ENCODE data around the gene NFIC.

DNA sequence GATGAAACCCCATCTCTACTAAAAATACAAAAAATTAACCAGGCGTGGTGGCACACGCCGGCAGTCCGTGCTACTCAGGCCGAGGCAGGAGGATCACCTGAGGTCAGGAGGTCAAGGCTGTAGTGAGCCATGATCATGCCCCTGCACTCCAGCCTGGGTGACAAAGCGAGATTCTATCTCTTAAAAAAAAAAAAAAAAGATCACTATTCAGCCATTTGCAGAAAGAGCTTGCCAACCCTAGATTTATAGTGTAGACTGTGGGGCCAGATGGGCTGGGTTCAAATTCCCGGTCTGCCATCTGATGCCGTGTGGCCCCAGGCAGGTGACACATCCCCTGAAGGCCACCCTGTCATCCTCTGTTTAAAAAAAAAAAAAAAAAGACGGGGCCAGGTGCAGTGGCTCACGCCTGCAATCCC is 85.1 kb downstream of the NFIC start:
- TF ChIP-seq, protein P1, sequence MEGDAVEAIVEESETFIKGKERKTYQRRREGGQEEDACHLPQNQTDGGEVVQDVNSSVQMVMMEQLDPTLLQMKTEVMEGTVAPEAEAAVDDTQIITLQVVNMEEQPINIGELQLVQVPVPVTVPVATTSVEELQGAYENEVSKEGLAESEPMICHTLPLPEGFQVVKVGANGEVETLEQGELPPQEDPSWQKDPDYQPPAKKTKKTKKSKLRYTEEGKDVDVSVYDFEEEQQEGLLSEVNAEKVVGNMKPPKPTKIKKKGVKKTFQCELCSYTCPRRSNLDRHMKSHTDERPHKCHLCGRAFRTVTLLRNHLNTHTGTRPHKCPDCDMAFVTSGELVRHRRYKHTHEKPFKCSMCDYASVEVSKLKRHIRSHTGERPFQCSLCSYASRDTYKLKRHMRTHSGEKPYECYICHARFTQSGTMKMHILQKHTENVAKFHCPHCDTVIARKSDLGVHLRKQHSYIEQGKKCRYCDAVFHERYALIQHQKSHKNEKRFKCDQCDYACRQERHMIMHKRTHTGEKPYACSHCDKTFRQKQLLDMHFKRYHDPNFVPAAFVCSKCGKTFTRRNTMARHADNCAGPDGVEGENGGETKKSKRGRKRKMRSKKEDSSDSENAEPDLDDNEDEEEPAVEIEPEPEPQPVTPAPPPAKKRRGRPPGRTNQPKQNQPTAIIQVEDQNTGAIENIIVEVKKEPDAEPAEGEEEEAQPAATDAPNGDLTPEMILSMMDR (IDR thresholded peaks at IDR 0.05) = no peak
- no peak for TF ChIP-seq POLR2A (IDR thresholded peaks at IDR 0.05)
